NCI-H1694 (cell line): ENCODE data around the gene ZDHHC14.
A peak's percentile ranks its signal among the peaks of the same experiment; 100 is the strongest.
"Not testable (repeated sequence)": the region's sequence is repeated elsewhere in the genome, so short reads cannot be mapped to it uniquely, and the experiment has no call there.

Experiments
- DNase-seq: peaks from one replicate; lab custom pipeline; 2025; lab: John Stamatoyannopoulos, UW

ZDHHC14 gene

DNA sequence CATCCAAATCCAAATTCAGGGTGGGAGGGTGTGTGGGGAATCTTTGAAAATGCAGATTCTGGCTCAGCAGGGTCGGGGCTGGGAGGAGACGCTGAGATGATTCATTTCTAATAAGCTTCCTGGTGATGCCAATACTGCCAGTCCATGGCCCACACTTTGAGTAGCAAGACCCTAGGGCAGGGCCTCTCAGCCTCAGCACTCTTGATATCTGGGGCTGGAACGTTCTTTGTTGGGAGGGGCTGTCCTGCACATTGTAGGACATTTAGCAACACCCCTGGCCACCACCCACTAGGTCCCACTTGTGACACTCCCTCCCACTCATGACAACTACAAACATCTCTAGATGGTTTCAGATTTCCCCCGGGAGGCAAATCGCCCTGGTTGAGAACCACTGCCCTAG lies 191.0 kb downstream of the ZDHHC14 start:
- no peak for DNase-seq

DNA sequence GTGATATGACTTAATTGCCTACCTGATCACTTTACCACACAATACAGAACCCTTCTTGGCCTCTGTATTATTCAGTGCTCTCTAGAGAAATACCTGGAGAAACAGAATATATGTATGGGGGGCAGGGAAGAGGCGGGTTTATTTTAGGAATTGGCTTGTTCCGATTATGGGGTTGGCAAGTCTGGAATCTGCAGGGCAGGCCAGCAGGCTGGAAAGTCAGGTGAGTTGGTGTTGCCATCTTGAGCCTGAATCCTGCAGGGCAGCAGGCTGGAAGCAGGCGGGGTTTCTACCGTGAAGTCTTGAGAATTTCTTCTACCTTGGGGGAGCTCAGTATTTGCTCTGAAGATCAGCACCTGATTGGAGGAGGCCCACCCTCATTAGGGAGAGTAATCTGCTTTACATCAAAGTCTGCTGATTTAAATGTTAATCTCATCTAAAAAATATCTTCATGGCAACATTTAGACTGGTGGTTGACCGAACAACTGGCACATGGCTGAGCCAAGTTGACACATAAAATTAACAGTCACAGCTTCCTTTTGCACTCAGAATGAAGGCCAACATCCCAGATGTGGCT lies 193.9 kb downstream of the ZDHHC14 start:
- DNase-seq = no peak

- DNase-seq = no peak
Observed at GRCh38 chr6:157575436-157576145, 194.6 kb downstream of the ZDHHC14 start.

DNA sequence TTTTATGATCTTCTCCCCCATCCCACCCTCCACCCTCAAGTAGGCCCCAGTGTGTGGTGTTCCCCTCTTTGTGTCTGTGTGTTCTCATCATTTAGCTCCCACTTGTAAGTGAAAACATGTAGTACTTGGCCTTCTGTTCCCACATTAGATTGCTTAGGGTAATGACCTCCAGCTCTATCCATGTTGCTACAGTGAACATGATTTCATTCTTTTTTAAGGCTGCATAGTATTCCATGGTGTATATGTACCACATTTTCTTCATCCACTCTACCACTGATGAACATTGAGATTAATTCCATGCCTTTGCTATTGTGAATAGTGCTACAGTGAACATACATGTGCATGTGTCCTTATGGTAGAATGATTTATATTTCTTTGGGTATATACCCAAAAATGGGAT lies 196.0 kb downstream of the ZDHHC14 start:
- not testable (repeated sequence) for DNase-seq

- DNase-seq = not testable (repeated sequence)
Observed at GRCh38 chr6:157578527-157578926, 197.5 kb downstream of the ZDHHC14 start.

GRCh38 chr6:157579467-157580031 lies 198.6 kb downstream of the ZDHHC14 start:
- no peak for DNase-seq

DNA sequence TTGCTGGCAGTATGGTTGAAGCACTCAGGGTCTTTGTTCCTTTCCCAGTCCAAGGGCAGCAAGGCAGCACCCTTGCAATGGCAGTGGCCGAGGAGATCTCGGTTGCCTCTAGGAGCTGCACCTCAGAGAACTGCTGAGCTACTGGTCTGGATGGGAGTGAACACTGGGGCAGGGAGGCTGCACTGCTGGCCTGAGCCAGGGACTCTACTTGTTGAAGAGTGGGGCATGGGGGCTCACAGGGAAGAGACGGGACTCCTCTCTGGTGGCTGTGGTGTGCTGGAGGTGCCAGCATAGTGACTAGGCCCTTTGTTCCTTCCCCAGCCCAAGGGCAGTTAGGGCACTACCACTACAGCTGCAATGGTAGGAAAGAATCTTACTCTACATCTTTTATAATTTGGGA lies 203.0 kb downstream of the ZDHHC14 start:
- DNase-seq = no peak

DNA sequence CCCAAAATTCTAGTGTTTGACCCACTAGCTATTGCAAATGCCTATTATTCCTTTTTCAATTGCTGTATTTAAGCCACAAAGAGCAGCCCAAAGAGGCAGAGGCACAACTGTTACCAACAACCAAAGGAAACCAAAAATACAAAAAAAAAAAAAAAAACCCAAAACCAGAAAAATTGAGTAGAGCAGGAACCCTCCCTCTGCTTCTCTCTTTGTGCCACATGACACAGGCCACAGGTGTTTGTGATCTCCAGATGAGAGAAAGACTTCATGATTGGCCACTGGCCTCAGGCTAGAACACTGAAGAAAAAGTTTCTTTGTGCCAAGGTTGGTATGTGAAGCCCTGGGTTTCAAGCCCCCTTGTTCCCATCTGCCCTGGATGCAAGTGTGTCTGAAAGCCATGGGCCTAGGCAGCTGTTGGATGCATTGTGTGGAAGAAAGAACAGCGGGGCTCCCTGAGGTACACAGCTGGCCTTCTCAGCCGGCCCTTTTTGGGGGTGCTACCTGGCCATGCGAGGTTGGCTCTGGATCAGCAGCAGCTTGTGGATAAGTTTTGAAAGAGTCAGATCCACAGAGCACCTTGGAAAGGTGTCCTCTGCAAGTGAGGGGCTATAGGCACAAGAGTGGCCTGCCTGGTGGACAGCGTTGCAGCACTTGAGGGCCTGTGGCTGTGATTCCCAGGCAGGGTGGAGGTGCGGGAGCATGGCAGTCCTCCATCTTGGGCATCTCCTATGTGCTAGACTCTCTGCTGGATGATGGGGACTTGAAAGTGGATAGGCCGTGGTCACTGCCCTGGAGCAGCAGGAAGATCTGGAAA lies 204.5 kb downstream of the ZDHHC14 start:
- DNase-seq = no peak

DNA sequence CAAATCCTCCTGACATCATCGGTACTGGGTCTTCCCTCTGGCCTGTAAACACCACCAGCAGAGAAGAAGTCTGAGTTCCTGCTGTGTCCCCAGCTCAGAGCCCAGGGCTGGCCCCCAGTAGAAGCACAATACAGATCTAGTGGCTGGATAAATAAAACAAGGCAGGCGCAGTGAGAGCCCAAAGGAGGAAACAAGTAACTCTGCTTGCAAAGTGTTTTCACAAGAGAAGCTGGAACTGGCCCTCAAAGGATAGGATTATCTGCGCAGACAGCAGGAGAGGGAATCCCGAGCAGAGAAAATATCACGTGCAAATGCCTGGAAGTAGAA lies 205.1 kb downstream of the ZDHHC14 start:
- no peak for DNase-seq

DNA sequence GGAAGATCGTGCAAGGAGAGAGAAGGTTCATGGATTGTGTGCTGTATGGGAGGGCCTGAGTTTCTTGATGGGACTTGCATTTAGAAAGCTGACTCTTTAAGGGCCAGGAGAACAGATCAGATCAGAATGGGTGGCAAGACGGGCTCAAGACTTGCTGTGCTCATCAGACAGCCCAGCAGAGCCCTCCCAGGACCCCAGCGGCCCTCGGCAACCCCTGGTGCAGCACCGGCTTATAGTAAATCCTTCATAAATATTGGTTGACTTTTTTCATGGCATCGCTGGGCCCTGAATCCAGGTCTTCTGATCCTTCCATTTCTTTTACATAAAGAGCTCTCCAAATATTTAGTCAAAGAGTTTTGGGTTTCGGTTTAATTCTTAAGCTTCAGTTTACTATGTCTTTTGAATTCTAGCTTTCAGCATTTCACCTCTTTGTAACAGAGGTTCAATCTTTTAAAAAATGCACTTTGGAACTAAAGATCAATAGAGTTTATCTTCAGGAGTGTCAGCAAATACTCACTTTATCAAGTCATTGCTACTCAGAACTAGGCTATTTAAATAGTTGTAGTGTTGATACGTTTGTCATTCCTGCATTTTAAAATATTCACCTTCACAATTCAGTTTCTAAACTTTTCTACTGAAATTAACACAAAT lies 205.6 kb downstream of the ZDHHC14 start:
- no peak for DNase-seq

DNA sequence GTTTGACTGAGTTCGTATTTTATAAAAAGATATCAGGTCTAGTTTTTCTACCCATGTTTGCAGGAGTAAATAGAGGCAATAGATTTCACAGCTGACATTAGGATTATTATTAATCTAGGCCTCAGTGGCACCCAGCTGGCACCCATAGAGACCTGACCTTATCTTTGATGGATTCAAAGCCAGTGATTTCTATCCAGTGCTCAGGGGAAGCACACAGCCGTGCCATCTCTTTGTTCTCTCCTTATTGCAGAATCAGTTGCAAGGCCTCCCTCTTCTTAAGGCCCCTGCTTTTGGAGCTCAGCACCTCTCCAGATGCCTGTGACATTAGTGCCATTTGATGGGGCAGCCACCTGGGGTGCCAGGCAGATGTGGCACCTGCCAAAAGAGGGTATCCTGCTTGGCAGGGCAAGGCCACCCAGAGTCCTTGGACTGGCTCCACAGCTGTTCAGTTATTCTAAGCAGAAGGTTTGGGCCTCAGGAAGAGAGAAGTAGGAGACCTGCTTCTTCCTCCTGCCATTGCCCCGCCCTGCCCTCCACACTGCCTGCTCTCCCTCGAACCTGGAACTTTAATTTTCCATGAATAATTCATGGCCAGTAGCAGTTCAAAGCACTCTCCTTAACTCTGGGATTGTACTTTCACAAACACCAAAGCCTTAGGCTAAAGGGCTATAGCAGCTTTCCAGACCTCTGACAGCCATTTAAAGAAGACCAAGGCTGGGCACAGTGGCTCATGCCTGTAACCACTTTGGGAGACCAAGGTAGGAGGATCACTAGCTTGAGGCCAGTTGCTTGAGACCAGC lies 206.3 kb downstream of the ZDHHC14 start:
- DNase-seq = no peak

DNA sequence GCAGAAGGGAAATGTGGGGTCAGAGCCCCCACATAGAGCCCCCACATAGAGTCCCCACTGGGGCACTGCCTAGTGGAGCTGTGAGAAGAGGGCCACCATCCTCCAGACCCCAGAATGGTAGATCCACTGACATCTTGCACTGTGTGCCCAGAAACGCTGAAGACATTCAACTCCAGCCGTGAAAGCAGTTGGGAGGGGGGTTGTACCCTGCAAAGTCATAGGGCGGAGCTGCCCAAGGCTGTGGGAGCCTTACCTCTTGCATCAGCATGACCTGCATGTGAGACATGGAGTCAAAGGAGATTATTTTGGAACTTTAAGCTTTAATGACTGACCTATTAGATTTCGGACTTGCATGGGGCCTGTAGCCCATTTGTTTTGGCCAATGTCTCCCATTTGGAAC lies 209.7 kb downstream of the ZDHHC14 start:
- not testable (repeated sequence) for DNase-seq

DNA sequence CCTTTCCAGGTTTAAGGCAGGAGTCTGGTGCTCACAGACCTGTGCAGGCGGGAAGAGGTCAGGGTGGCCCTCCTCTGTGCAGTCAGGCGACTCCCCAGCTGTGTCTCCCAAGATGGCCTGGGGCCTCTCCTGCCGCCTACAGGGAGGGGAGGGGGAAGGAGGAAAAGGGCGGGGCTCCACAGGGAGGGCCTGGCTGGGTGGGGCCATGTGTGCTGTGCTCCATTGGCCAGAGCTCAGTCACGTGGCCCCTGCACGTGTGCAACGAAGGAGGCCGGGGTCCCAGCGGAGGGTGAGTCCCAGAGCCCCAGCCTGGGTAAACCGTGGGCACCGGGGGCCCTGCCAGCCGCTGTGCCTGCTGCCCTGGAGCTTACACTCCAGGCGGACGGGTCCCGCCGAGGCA lies 211.6 kb downstream of the ZDHHC14 start:
- DNase-seq = no peak

- DNase-seq = no peak
Observed at GRCh38 chr6:157592980-157593379, 212.0 kb downstream of the ZDHHC14 start.

- no peak for DNase-seq
Observed at GRCh38 chr6:157593596-157593995, 212.6 kb downstream of the ZDHHC14 start.

DNA sequence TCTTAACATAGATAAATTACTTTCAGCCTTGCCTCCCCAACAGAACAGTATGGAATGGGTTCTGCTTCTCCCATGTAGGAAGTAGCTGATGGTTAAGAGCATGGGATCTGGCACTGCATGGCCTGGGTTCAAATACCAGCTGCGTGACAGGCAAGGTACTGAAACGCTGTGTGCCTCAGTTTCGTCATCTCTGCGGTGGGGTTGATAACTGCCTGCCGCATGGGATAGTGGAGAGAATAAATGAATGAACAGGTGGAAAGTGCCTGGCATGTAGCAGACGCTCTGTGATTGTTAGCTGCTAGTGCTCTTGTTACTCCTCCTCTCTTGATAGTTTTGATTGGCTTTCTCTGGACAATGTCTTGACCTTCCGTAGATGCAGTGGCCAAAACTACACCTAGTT lies 213.3 kb downstream of the ZDHHC14 start:
- no peak for DNase-seq

GRCh38 chr6:157595768-157596167 lies 214.8 kb downstream of the ZDHHC14 start:
- DNase-seq = no peak

- DNase-seq = no peak
Observed at GRCh38 chr6:157596461-157596860, 215.5 kb downstream of the ZDHHC14 start.

GRCh38 chr6:157596886-157597285 lies 215.9 kb downstream of the ZDHHC14 start:
- DNase-seq = no peak

GRCh38 chr6:157597461-157598312 lies 216.7 kb downstream of the ZDHHC14 start:
- peak; percentile 8 for DNase-seq

- DNase-seq = no peak
Observed at GRCh38 chr6:157599191-157599590, 218.2 kb downstream of the ZDHHC14 start.
